Right atrium auricular region (tissue), 2 donors: ENCODE measurements around the gene PUS7L. TPM values are rescaled to one million over a fixed set of nuclear protein-coding genes. Genes with fewer than 3 reads are reported as not detected.
"Not testable (repeated sequence)": the region's sequence is repeated elsewhere in the genome, so short reads cannot be mapped to it uniquely, and the experiment has no call there.

Experiments used
- DNase-seq: peaks from one replicate; pipeline ENCODE4 v3.0.0-alpha.2; 2019; ENCODE audit warnings: low spot score
- H3K27ac ChIP-seq, 2 donors: fragments of 200-600 bp; sonication (generic); 1 replicate in 1 of 2; 2 replicates in 1 of 2; pipeline ENCODE4 v1.5.1; 2016 to 2019
- H3K27me3 ChIP-seq, 2 donors: fragments of 200-600 bp; sonication (generic); one replicate each; pipeline versions ENCODE4 v1.5.1 to v1.6.0; 2017 to 2019
- H3K36me3 ChIP-seq: fragments of 200-600 bp; sonication (generic); one replicate; pipeline ENCODE4 v1.5.1; 2016
- H3K4me1 ChIP-seq, 2 donors: fragments of 200-600 bp; sonication (generic); one replicate each; pipeline versions ENCODE4 v1.5.1 to v1.6.0; 2017 to 2019
- H3K4me3 ChIP-seq, 2 donors: fragments of 200-600 bp; sonication (generic); 1 replicate in 1 of 2; 2 replicates in 1 of 2; pipeline ENCODE4 v1.5.1; 2017 to 2019; ENCODE audit warnings: mild to moderate bottlenecking in 1 of 2, moderate library complexity in 1 of 2
- H3K9me3 ChIP-seq, 2 donors: fragments of 200-600 bp; sonication (generic); one replicate each; pipeline ENCODE4 v1.5.1; 2019
- total RNA-seq, 2 donors: library from RNA; depleted of rRNA; stranded (reverse); fragments of >200 nt; gene quantifications; one replicate each; pipeline ENCODE4 v1.1.0, GENCODE V29; 2016
- TF ChIP-seq, protein P1 (sequence below), 2 donors: fragments of 200-600 bp; sonication (generic); IDR thresholded peaks; one replicate each; pipeline ENCODE4 v1.5.1; 2019; ENCODE audit warnings: antibody characterized with exemption in 2 of 2

Gene PUS7L
- total RNA-seq, 2 donors from 2014 or later = 3.8 to 4.6 TPM

- DNase-seq = no peak
- H3K36me3 ChIP-seq = no peaks in the 10 kb centered on the region
- no peaks in the 10 kb centered on the region for H3K27me3 ChIP-seq
- H3K9me3 ChIP-seq = peaks cover 0 to 15% of the 10 kb centered on the region in 2 donors
- no peaks in the 10 kb centered on the region for H3K4me1 ChIP-seq
- no peak overlapping the region for H3K4me3 ChIP-seq
- H3K27ac ChIP-seq = no peak overlapping the region
- TF ChIP-seq, protein P1, sequence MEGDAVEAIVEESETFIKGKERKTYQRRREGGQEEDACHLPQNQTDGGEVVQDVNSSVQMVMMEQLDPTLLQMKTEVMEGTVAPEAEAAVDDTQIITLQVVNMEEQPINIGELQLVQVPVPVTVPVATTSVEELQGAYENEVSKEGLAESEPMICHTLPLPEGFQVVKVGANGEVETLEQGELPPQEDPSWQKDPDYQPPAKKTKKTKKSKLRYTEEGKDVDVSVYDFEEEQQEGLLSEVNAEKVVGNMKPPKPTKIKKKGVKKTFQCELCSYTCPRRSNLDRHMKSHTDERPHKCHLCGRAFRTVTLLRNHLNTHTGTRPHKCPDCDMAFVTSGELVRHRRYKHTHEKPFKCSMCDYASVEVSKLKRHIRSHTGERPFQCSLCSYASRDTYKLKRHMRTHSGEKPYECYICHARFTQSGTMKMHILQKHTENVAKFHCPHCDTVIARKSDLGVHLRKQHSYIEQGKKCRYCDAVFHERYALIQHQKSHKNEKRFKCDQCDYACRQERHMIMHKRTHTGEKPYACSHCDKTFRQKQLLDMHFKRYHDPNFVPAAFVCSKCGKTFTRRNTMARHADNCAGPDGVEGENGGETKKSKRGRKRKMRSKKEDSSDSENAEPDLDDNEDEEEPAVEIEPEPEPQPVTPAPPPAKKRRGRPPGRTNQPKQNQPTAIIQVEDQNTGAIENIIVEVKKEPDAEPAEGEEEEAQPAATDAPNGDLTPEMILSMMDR (IDR thresholded peaks at IDR 0.05) = no peak
Observed at GRCh38 chr12:43711348-43711747, 47.2 kb downstream of the PUS7L start.

DNA sequence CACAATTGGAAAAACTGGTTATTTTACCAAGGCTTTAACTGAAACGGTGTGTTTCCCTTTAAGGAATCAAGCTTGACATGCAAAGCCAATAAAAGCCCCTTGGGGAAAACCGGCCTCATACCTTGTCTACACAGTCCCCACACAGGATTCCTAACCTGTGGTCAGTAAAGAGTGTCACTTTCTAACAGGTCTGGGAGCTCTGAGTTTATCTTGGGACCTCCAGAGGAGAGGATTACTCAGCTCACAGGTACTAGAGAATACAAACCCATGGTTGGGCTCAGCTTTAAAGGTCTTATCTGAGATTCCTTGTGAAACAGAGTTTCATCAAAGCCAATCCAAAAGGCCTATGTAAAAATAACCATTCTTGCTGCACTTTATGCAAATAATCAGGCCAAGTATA is 54.8 kb downstream of the PUS7L start:
- not testable (repeated sequence) for H3K4me1 ChIP-seq, H3K36me3 ChIP-seq, H3K27me3 ChIP-seq, DNase-seq, H3K27ac ChIP-seq, H3K4me3 ChIP-seq
- H3K9me3 ChIP-seq = peaks cover 0 to 15% of the 10 kb centered on the region in 2 donors

GRCh38 chr12:43701194-43701593 is 57.4 kb downstream of the PUS7L start:
- DNase-seq, H3K36me3 ChIP-seq, H3K4me1 ChIP-seq, H3K4me3 ChIP-seq, H3K9me3 ChIP-seq, H3K27me3 ChIP-seq, H3K27ac ChIP-seq: not testable (repeated sequence)

- Histone ChIP-seq H3K36me3 (no peaks in the 10 kb centered on the region), H3K4me1 (no peaks in the 10 kb centered on the region), H3K27ac (no peak overlapping the region), H3K9me3 (no peaks in the 10 kb centered on the region), H3K4me3 (no peak overlapping the region), H3K27me3 (no peaks in the 10 kb centered on the region)
- DNase-seq = no peak
- TF ChIP-seq, protein P1 (IDR thresholded peaks at IDR 0.05) = no peak
Observed at GRCh38 chr12:43696154-43696553, 62.4 kb downstream of the PUS7L start.

DNA sequence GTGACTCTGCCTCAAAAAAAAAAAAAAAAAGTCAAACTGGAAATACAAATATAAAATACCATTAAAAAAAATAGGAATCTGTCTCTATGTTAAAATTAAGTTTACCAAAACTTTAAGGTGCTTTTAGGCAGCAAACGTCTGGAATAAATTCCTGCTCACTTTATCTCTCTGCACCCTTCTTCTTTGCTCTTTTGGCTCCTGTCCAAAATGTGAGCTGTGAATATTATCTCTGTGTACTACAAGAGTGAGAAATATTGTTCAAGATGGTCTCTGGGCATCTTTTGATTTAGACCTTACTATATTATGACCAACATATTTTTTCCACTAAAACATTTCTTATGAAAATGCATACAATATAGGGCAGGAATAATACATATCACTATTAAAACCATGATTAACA is 63.7 kb downstream of the PUS7L start:
- H3K27ac ChIP-seq = no peak overlapping the region
- TF ChIP-seq, protein P1 (IDR thresholded peaks at IDR 0.05) = no peak
- DNase-seq = no peak
- H3K27me3 ChIP-seq = no peaks in the 10 kb centered on the region
- H3K36me3 ChIP-seq = no peaks in the 10 kb centered on the region
- no peak overlapping the region for H3K4me3 ChIP-seq
- H3K4me1 ChIP-seq = no peaks in the 10 kb centered on the region
- peaks cover 0 to 4% of the 10 kb centered on the region in 2 donors for H3K9me3 ChIP-seq

DNA sequence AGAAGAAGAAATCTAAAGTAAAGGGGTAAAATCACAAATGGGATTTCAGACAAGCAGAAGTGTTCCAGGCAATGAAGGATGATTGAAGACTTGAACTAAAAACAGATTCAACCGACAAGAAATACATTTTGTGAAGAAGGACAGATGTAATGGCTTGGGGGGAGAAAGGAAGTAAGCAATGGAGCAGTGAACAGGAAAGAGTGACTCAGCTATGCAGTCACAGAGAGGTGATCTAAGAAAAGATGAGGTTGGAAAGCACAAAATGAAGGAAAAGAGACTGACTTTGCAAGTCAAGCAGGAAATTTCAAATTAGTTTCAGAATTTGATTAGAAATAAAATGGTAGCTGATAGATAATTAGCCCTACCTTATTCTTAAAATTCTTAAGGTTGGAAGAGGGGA is 66.5 kb downstream of the PUS7L start:
- Histone ChIP-seq H3K27me3 (no peaks in the 10 kb centered on the region), H3K4me3 (no peak overlapping the region), H3K9me3 (peaks cover 0 to 8% of the 10 kb centered on the region in 2 donors), H3K4me1 (no peaks in the 10 kb centered on the region), H3K27ac (no peak overlapping the region), H3K36me3 (no peaks in the 10 kb centered on the region)
- TF ChIP-seq, protein P1 (IDR thresholded peaks at IDR 0.05) = no peak
- no peak for DNase-seq

- H3K4me1 ChIP-seq, H3K27me3 ChIP-seq, H3K4me3 ChIP-seq, H3K36me3 ChIP-seq, H3K27ac ChIP-seq, H3K9me3 ChIP-seq, DNase-seq: not testable (repeated sequence)
Observed at GRCh38 chr12:43685491-43685890, 73.1 kb downstream of the PUS7L start.
